Endothelial cell of umbilical vein (primary cell): ENCODE measurements around the gene LAMA5. TPM values are rescaled to one million over a fixed set of nuclear protein-coding genes. Genes with fewer than 3 reads are reported as not detected.

Experiments used
- BruUV-seq: library from RNA; stranded (reverse); fragments of 400-500 nt; replicated peaks from 2 replicates; lab custom pipeline; 2021; lab: Mats Ljungman, UMichigan
- CTCF ChIA-PET: fragments of 300-600, 350-600 bp; sonication (Branson Sonifier 250); formaldehyde crosslinking; loops from one replicate; lab custom pipeline; 2021; ENCODE audit warnings: antibody characterized with exemption, inconsistent platforms; lab: Charles Lee
- POLR2A ChIA-PET: fragments of 300-600, 350-600 bp; sonication (Branson Sonifier 250); formaldehyde crosslinking; loops from one replicate; lab custom pipeline; 2021; ENCODE audit warnings: antibody characterized with exemption, inconsistent platforms; lab: Charles Lee
- DNase-seq: peaks from one replicate; pipeline ENCODE4 v3.0.0-alpha.2; 2011; ENCODE audit warnings: low read depth, low spot score
- FAIRE-seq: peaks from 2 replicates; lab custom pipeline; 2011; peaks lifted over from hg19 to GRCh38; lab: Jason Lieb, UNC
- H2AFZ ChIP-seq: 2 replicates; pipeline ENCODE4 v1.6.0; 2012; ENCODE audit warnings: low read depth, low read length, control low read depth, inconsistent platforms
- H3K27ac ChIP-seq: 2 replicates; pipeline ENCODE4 v1.5.1; 2011; ENCODE audit warnings: low read depth, mild to moderate bottlenecking, control low read depth, low read length, moderate library complexity; ENCODE audit not compliant: insufficient read depth
- H3K27me3 ChIP-seq, 2 experiments: 2 replicates each; pipeline versions ENCODE4 v1.6.0 to v1.6.1; 2011; ENCODE audit warnings: low read length in 2 of 2, mixed read lengths in 1 of 2; ENCODE audit not compliant: control insufficient read depth in 2 of 2, insufficient read depth in 2 of 2
- H3K36me3 ChIP-seq, 2 experiments: 2 replicates in 1 of 2; 3 replicates in 1 of 2; pipeline ENCODE4 v1.5.1; 2011; ENCODE audit warnings: low read length in 2 of 2, mild to moderate bottlenecking in 1 of 2, moderate library complexity in 1 of 2; ENCODE audit not compliant: control insufficient read depth in 2 of 2, insufficient read depth in 2 of 2; ENCODE audit errors: extremely low read depth in 1 of 2
- H3K4me1 ChIP-seq: 3 replicates; pipeline ENCODE4 v1.5.1; 2011; ENCODE audit warnings: mild to moderate bottlenecking, low read length; ENCODE audit not compliant: control insufficient read depth, insufficient read depth; ENCODE audit errors: extremely low read depth
- H3K4me2 ChIP-seq: 2 replicates; pipeline ENCODE4 v1.6.1; 2011; ENCODE audit warnings: low read length, control low read depth, mixed read lengths; ENCODE audit not compliant: insufficient read depth
- H3K4me3 ChIP-seq, 3 experiments: fragments of 200-600 bp in 1 of 3; sonication (generic), shearing (Covaris generic) in 1 of 3; replicated peaks in 1 of 3; 2 replicates each; pipeline ENCODE4 v1.5.1; 2011 to 2016; ENCODE audit warnings: control low read depth in 3 of 3, low read length in 3 of 3, mild to moderate bottlenecking in 2 of 3, inconsistent platforms in 1 of 3, low read depth in 1 of 3, moderate library complexity in 1 of 3; ENCODE audit not compliant: insufficient read depth in 1 of 3
- H3K79me2 ChIP-seq: 2 replicates; pipeline ENCODE4 v1.6.0; 2012; ENCODE audit warnings: low read length, inconsistent platforms; ENCODE audit not compliant: control insufficient read depth, insufficient read depth
- H3K9ac ChIP-seq: replicated peaks from 2 replicates; pipeline ENCODE3; 2011; ENCODE audit warnings: low read length, control low read depth; ENCODE audit not compliant: insufficient read depth; ENCODE audit errors: extremely low read depth
- H3K9me1 ChIP-seq: replicated peaks from 3 replicates; pipeline ENCODE4 v1.6.0; 2011; ENCODE audit warnings: mild to moderate bottlenecking, low read length; ENCODE audit not compliant: control insufficient read depth, insufficient read depth; ENCODE audit errors: extremely low read depth
- H3K9me3 ChIP-seq: replicated peaks from 2 replicates; pipeline ENCODE4 v1.5.1; 2012; ENCODE audit warnings: low read length, inconsistent platforms; ENCODE audit not compliant: control insufficient read depth, insufficient read depth
- H4K20me1 ChIP-seq: replicated peaks from 2 replicates; pipeline ENCODE3; 2011; ENCODE audit warnings: mild to moderate bottlenecking, low read length; ENCODE audit not compliant: control insufficient read depth, insufficient read depth; ENCODE audit errors: extremely low read depth
- CTCF ChIP-seq, 2 donors: IDR thresholded peaks; 1 replicate in 1 of 2; 2 replicates in 1 of 2; pipeline ENCODE4 v1.5.1; 2011; ENCODE audit warnings: low read length in 2 of 2, mild to moderate bottlenecking in 2 of 2, moderate library complexity in 2 of 2, control low read depth in 1 of 2, inconsistent platforms in 1 of 2, low read depth in 1 of 2; ENCODE audit not compliant: insufficient read depth in 1 of 2; ENCODE audit errors: extremely low read depth in 1 of 2
- EZH2 ChIP-seq: IDR thresholded peaks from 2 replicates; pipeline ENCODE4 v1.6.1; 2012; ENCODE audit warnings: borderline replicate concordance, low read depth, mild to moderate bottlenecking, moderate library complexity, low read length, inconsistent platforms; ENCODE audit not compliant: severe bottlenecking
- FOS ChIP-seq: IDR thresholded peaks from 2 replicates; pipeline ENCODE4 v1.6.1; 2011; ENCODE audit warnings: mild to moderate bottlenecking, low read length, moderate library complexity, borderline replicate concordance; ENCODE audit not compliant: insufficient read depth
- MYC ChIP-seq: IDR thresholded peaks from one replicate; pipeline ENCODE4 v1.6.1; 2011; ENCODE audit warnings: mild to moderate bottlenecking, low read depth, low read length
- POLR2A ChIP-seq: IDR thresholded peaks from 2 replicates; pipeline ENCODE4 v1.6.1; 2012; ENCODE audit warnings: low read depth, mild to moderate bottlenecking, control low read depth, low read length
- POLR2AphosphoS5 ChIP-seq: IDR thresholded peaks from 2 replicates; pipeline ENCODE4 v1.6.1; 2012; ENCODE audit warnings: low read depth, mild to moderate bottlenecking, control low read depth, low read length, moderate library complexity; ENCODE audit not compliant: insufficient read depth
- dilution Hi-C: fragments of 300-500 bp; cut with MboI; formaldehyde crosslinking; loops from one replicate; pipeline ENCODE4 v1.15.0; 2019; ENCODE audit warnings: low sequenced_read_pairs; ENCODE audit not compliant: extremely low pct_ligation_motif_present
- intact Hi-C: fragments of 100-400 bp; cut with micrococcal nuclease; formaldehyde crosslinking; loops from one replicate; pipeline ENCODE4 v1.10.0; 2022
- polyA plus RNA-seq, 4 experiments: library from polyadenylated mRNA; depleted of rRNA in 3 of 4; stranded (reverse) in 3 of 4; unstranded in 1 of 4; fragments of >200 nt; gene quantifications; 2 replicates each; pipeline versions ENCODE4 v1.2.1 to v1.2.3, GENCODE V29; 2011 to 2012; ENCODE audit warnings: missing spikeins in 1 of 4
- total RNA-seq: library from RNA; stranded (reverse); gene quantifications from 2 replicates; pipeline ENCODE4 v1.2.3, GENCODE V29; 2021
- TF ChIP-seq, protein P1 (sequence below): IDR thresholded peaks from 2 replicates; pipeline ENCODE4 v1.6.1; 2011; ENCODE audit not compliant: insufficient read depth, insufficient read length

LAMA5 gene
- total and polyA plus RNA-seq, 2 donors (not counting 3 experiments of a cell fraction or from before 2014, with no cell fraction given) = 24.0 to 145 TPM

GRCh38 chr20:62266851-62267250 is 100.3 kb downstream of the LAMA5 start:
- Histone ChIP-seq H3K9ac (no peak overlapping the region), H3K4me2 (no peak overlapping the region), H3K27ac (no peak overlapping the region), H2AFZ (no peak overlapping the region), H3K4me1 (no peaks in the 10 kb centered on the region), H3K4me3 (no peak overlapping the region), H3K27me3 (no peaks in the 10 kb centered on the region), H3K36me3 (peaks cover 6 to 21% of the 10 kb centered on the region in 2 experiments), H4K20me1 (no peaks in the 10 kb centered on the region), H3K9me1 (no peaks in the 10 kb centered on the region), H3K79me2 (no peaks in the 10 kb centered on the region), H3K9me3 (no peaks in the 10 kb centered on the region)
- BruUV-seq = no TSS peak
- FAIRE-seq = no peak
- dilution Hi-C loops = no loop called here
- POLR2A ChIA-PET = no interaction called here
- CTCF ChIA-PET = no interaction called here
- TF ChIP-seq MYC (no peak), FOS (no peak), POLR2A (no peak), POLR2AphosphoS5 (no peak), CTCF (IDR thresholded peaks at IDR 0.05; ENCODE audit: extremely low read depth in 1 of 2, insufficient read depth in 1 of 2, low read depth in 1 of 2, low read length in 2 of 2) (no peak), EZH2 (no peak)
- TF ChIP-seq, protein P1, sequence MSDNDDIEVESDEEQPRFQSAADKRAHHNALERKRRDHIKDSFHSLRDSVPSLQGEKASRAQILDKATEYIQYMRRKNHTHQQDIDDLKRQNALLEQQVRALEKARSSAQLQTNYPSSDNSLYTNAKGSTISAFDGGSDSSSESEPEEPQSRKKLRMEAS = no peak
- no peak for DNase-seq
- intact Hi-C loops = loop anchor here (10.0 kb wide), 1 partner anchor 252 kb away; no protein-coding TSS in a partner anchor
